GM19468 (cell line): ENCODE data around the gene CYP27B1.
A peak's percentile ranks its signal among the peaks of the same experiment; 100 is the strongest.

Experiments
- ATAC-seq: cut with Tn5 transposase; IDR thresholded peaks from one replicate; pipeline ENCODE4 v1.9.1; 2021; ENCODE audit warnings: mild to moderate bottlenecking, moderate library complexity, moderate number of reproducible peaks; ENCODE audit not compliant: unreplicated experiment; ENCODE audit errors: extremely low read depth

CYP27B1 gene

DNA sequence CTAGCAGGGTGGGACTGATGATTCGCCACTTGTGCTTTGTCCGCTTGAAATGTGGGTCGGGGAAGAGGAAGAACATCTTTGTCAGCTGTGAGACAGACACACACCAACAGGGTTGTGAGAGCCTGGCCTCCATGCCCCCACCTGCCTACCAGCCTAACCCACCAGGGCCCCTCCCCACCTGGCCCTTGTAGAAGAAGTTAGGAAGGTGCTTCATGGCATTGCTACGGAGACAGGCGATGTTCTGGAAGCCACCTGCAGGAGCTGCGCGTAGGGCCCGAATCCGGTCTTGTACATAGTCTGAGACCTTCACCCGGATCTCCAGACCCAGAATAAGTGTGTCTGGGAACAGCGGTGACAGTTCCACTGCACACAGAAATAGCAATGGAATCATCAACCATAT lies 2.7 kb upstream of the CYP27B1 start:
- no peak for ATAC-seq

DNA sequence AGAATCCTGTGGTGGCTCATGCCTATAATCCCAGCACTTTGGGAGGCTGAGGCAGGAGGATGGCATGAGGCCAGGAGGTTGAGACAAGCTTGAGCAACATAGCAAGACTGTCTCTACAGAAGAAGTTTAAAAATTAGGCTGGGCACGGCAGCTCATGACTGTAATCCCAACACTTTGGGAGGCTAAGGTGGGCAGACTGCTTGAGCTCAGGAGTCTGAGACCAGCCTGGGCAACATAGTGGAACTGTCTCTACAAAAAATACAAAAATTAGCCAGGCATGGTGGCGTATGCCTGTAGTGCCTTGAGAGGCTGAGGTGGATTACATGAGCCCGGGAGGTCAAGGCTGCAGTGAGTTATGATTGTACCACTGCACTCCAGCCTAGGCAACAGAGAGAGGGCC lies 998 bp upstream of the CYP27B1 start:
- no peak for ATAC-seq

DNA sequence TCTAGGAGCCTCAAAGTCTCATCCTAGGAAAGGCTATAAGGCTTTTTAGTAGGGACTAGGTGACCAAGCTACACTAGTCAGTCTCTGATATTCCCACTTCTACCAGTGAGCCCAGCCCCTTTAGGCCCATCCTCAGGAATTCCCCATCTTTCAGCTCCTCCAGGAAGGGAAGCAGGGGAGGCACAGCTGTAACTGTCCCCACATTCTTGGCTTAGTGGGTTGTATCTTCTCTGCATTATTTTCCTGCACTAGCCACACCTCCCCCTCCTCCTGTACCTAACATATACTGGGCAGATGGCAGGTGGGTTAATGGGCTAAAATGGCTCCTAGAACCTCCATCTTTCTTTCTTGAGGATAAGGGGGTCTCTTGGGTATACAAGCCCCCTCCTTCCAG lies 424 bp upstream of the CYP27B1 start:
- ATAC-seq, result no peak

DNA sequence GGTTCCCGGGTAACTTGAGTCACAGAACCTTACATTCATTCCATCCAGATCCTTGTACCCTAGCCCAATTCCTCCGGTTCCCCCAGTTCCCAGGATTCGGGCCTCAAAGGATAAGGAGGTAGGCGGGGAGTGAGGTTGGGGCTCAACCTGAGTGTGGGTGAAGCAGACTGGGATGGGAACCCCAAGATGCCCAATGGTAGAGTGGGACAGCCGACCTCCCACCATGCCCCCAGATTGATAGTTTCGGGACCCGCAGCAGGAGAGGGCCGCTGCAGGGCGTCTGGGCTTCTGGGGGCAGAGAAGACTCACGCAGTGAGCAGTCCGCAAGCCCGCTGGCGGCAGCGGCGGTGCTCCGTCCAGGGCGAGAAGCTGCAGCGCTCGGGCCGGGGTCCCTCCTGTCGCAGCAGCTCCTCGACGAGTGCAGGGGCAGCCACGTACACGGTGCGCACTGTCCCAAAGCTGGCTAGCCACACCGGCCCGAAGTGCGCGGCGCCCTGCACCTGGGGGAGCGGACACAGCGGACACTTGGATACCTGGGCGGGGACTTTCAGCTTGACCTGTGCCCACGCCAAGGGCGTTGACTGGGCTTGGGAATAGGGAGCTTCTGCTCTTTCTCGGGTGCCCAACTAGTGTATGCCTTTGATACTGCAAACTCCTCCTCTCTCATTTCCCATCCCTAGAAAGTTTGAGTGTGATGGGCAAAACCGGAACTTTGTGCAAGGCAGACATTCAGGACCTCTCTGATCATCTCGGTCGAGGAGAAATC lies 997 bp downstream of the CYP27B1 start:
- no peak for ATAC-seq

GRCh38 chr12:57765003-57765697 lies 1.7 kb downstream of the CYP27B1 start:
- ATAC-seq, result peak; percentile 63

GRCh38 chr12:57764662-57765002 lies 2.2 kb downstream of the CYP27B1 start:
- no peak for ATAC-seq

- ATAC-seq, result no peak
These were observed 2.8 kb downstream of the CYP27B1 start for GRCh38 chr12:57763881-57764661.

DNA sequence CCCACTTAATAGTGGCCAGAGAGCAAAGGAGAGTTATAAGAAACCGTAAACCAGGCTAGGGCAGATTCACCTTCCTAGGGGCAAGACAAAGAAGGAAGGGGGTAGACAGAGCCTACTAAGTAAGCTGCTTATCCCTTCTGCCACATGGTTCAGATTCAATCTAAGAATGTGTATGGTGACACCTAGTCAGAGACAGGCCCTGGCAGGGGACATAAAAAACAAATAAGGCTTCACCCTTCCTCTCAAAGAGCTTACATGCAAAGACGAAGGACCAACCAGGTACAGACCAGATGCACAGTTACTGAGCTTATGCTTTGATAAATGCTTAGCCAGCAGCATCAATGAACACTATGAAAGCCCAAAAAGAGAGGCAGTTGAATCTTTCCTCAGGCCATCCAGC lies 4.4 kb downstream of the CYP27B1 start:
- ATAC-seq, result no peak

DNA sequence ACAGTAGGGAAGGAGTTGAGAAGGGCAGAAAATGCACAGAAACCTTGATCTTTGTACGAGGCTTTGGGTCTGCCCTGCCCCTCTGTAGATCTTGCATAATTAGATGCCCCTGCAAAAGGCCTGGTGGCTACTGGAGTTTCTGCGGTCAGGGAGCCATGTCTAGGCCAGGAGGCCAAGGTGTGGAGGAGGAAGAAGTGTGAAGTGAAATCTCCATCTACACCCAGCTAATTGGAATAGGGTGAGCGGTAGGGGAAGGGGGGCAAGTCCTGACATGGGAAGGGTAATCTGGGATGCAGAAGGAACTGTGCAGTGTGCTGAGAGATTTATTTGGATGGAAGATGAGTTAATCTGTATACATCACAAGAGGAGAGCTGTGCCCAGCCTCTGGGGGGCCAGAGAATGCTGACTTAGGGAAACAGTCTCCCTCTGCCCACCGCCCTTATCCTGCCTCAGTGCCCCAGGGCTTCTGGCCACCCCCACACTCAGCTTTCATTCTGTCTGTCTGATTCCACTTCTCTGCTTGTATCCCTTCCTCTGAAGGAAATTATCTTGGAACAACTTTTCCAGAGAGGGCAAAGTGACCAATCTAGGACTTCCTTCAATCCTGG lies 5.4 kb downstream of the CYP27B1 start:
- ATAC-seq, result no peak

- ATAC-seq, result no peak
These were observed 6.4 kb downstream of the CYP27B1 start for GRCh38 chr12:57760347-57760982.

DNA sequence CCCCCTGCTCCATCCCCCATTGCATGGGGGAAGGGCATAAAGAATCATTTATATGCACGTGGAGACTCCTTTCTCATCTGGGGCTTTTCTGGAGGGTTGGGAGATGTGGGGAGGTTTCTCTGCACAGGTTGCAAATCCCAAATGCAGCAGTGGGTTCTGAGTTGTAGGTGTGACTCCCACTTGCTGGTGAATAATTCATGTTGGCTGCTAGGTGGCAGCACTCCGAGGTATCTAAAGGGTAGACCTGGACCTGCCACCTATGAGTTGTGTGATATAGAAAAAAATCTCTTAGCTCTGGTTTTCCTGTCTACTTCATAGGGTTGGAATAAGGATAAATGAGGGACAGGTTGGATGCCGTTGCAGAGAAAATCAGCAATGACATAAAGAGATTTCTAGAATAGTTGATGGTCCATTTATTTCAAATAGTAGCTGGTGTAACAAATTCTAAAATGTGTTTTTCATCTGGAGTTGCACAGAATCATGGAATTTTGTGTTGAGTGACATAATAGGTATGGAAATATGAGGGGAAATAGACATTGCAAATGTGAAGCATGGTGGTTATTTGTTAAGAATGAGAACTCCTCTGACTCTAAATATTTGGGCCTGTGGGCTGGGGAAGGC lies 7.4 kb downstream of the CYP27B1 start:
- no peak for ATAC-seq

DNA sequence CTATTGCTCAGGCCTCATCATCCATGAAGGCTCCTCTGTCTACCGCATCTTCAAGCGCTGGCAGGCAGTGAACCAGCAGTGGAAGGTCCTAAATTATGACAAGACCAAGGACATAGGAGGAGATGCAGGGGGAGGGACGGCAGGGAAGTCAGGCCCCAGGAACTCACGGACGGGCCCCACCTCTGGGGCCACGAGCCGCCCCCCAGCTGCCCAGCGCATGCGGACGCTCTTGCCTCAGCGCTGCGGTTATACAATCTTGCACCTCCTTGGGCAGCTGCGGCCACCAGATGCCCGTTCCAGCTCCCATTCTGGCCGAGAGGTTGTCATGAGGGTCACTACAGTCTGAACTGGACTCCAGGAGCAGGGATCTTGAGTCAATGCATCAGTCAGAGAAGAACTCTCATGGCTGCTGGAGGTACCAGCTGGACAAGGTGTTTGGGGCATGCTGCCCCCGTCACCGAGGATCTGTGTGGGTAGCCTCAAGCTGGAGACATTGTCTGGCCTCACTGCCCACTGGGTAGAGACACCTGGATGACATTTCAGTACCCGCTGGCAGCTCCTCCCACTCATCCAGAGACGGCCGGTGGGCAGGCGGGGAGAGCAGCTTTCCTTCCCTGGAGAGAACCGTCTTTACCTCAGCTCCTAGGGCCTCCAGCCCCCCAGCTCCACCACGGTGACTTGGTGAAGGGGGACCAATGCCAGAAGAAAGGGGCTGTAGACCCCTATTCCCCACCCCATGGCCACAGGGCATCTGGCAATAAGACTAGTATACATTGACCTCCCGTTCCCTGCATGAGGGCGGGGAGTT lies 8.1 kb downstream of the CYP27B1 start:
- ATAC-seq, result no peak

GRCh38 chr12:57757771-57758170 lies 9.1 kb downstream of the CYP27B1 start:
- ATAC-seq, result no peak

DNA sequence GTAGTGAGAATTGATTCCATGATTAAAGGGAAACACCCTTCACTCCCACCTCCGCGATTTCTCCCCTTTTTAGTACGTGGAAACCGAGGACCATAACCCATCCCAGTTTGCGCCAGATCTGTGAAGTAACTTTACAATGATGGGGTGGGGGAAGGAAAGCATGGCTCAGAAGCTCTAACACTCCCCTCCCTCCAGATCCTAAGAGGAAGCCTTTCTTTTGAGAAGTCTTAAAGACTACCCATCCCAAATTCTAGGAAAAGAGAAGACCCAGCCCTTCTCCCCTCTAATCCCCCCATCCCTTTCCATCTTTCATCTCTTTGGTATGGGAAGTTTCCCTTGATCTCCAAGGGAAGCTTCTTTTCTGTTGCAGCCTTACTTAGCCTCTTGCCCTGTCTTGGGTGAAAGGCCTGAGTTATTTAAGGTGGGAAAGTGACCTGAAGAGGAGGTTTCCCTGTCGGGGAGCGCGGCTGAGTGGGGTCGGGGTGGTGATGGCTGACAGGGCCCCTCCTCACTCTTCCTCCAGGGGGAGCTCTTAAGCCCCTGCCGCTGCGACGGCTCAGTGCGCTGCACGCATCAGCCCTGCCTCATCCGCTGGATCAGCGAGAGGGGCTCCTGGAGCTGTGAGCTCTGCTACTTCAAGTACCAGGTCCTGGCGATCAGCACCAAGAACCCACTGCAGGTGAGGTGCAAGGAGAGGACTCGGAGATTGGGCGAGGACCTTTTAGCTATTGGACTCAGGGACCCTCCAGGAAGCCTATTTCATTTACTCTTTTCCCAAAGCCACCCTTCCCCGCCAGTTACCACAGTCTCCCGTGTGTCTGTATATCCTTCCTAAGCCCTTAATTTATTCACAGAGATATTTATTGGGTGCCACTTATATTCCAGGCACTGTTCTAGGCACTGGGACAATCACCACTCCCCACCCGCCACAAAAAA lies 10.2 kb downstream of the CYP27B1 start:
- ATAC-seq, result no peak

- no peak for ATAC-seq
These were observed 11.2 kb downstream of the CYP27B1 start for GRCh38 chr12:57755454-57756372.

DNA sequence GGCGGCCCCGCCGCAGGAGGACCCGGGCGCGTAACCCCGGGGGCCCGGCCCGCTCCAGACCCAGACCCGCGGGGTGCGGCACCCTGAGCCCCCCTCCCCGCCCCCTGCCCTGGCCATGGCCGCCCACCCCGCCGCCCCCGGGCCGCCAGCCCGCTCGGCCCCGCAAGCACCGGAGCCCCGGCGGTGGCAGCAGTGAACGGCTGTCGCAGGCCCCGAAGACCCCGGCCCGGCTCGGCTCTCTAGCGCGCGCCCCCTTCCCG lies 11.8 kb downstream of the CYP27B1 start:
- no peak for ATAC-seq
